GM12878 (cell line): ENCODE measurements around the gene CEP76. TPM values are rescaled to one million over a fixed set of nuclear protein-coding genes. Genes with fewer than 3 reads are reported as not detected.
A peak's percentile ranks its signal among the peaks of the same experiment; 100 is the strongest.

ENCODE experiments used
- ATAC-seq: fragments of 200-7000 bp; cut with Tn5 transposase; 3 replicates; pipeline ENCODE4 v1.9.1; 2020; ENCODE audit warnings: mild to moderate bottlenecking, moderate library complexity
- BruUV-seq: library from RNA; stranded (reverse); fragments of 400-500 nt; replicated peaks from 2 replicates; lab custom pipeline; 2021; lab: Mats Ljungman, UMichigan
- CTCF ChIA-PET: fragments of 300-600 bp; sonication (Branson Sonifier 250); formaldehyde crosslinking; extraction: SDS; loops from one replicate; lab custom pipeline; 2021; ENCODE audit warnings: inconsistent platforms; lab: Yijun Ruan, JAX
- POLR2A ChIA-PET: fragments of 350-600 bp; formaldehyde crosslinking; extraction: SDS; loops from one replicate; lab custom pipeline; 2021; ENCODE audit warnings: inconsistent platforms; lab: Charles Lee
- RAD21 ChIA-PET: fragments of 300-600 bp; sonication (Branson Sonifier 250); formaldehyde crosslinking; loops from one replicate; lab custom pipeline; 2023; ENCODE audit warnings: antibody characterized with exemption; ENCODE audit not compliant: unreplicated experiment; lab: Charles Lee
- SMC1A ChIA-PET: fragments of 300-600 bp; sonication (Branson Sonifier 250); formaldehyde crosslinking; loops from one replicate; lab custom pipeline; 2023; ENCODE audit not compliant: unreplicated experiment, uncharacterized antibody; lab: Charles Lee
- DNase-seq: peaks from one replicate; pipeline ENCODE4 v3.0.0-alpha.2; 2011; ENCODE audit warnings: low read depth, low spot score
- FAIRE-seq: peaks from 3 replicates; lab custom pipeline; 2011; peaks lifted over from hg19 to GRCh38; lab: Jason Lieb, UNC
- H2AFZ ChIP-seq: 2 replicates; pipeline ENCODE4 v1.6.0; 2011; ENCODE audit warnings: low read depth, low read length, control low read depth; ENCODE audit not compliant: control insufficient read depth
- H3K27ac ChIP-seq: 2 replicates; pipeline ENCODE4 v1.5.1; 2011; ENCODE audit warnings: control low read depth; ENCODE audit not compliant: control insufficient read depth, insufficient read depth
- H3K27me3 ChIP-seq, 2 experiments: replicated peaks in 1 of 2; 2 replicates each; pipeline versions ENCODE4 v1.6.0 to v1.6.1; 2011; ENCODE audit warnings: low read length in 1 of 2; ENCODE audit not compliant: control insufficient read depth in 2 of 2, insufficient read depth in 2 of 2
- H3K36me3 ChIP-seq, 2 experiments: 2 replicates each; pipeline ENCODE4 v1.5.1; 2011; ENCODE audit warnings: low read length in 1 of 2; ENCODE audit not compliant: control insufficient read depth in 2 of 2, insufficient read depth in 2 of 2
- H3K4me1 ChIP-seq: 2 replicates; pipeline ENCODE4 v1.6.1; 2011; ENCODE audit warnings: mild to moderate bottlenecking, low read length, moderate library complexity, mixed read lengths; ENCODE audit not compliant: control insufficient read depth, insufficient read depth
- H3K4me2 ChIP-seq: 2 replicates; pipeline ENCODE4 v1.6.0; 2011; ENCODE audit warnings: control low read depth; ENCODE audit not compliant: control insufficient read depth, insufficient read depth
- H3K4me3 ChIP-seq: fragments of 200-600 bp; sonication (generic); 2 replicates; pipeline ENCODE4 v1.5.1; 2016
- H3K79me2 ChIP-seq: 2 replicates; pipeline ENCODE4 v1.6.0; 2011; ENCODE audit warnings: low read length; ENCODE audit not compliant: control insufficient read depth, insufficient read depth
- H3K9ac ChIP-seq: 2 replicates; pipeline ENCODE4 v1.8.0; 2011; ENCODE audit warnings: low read length, control low read depth, mixed read lengths; ENCODE audit not compliant: control insufficient read depth, insufficient read depth
- H3K9me3 ChIP-seq: replicated peaks from 3 replicates; pipeline ENCODE4 v1.5.1; 2011; ENCODE audit warnings: mild to moderate bottlenecking, low read length; ENCODE audit not compliant: control insufficient read depth, insufficient read depth
- H4K20me1 ChIP-seq: 2 replicates; pipeline ENCODE4 v1.6.0; 2011; ENCODE audit not compliant: control insufficient read depth, insufficient read depth
- EGR1 ChIP-seq, 2 experiments: IDR thresholded peaks; 1 replicate in 1 of 2; 2 replicates in 1 of 2; pipeline ENCODE4 v1.6.1; 2011 to 2012; ENCODE audit warnings: low read depth in 2 of 2, low read length in 2 of 2, borderline replicate concordance in 1 of 2, mild to moderate bottlenecking in 1 of 2, moderate library complexity in 1 of 2
- SUPT20H ChIP-seq: IDR thresholded peaks from 2 replicates; pipeline ENCODE4 v1.6.1; 2011; ENCODE audit warnings: low read depth, mild to moderate bottlenecking, low read length, moderate library complexity, borderline replicate concordance; ENCODE audit not compliant: control insufficient read depth
- SUZ12 ChIP-seq: fragments of 200-600 bp; sonication (generic); IDR thresholded peaks from one replicate; pipeline ENCODE4 v1.6.1; 2018; ENCODE audit warnings: antibody characterized with exemption, mild to moderate bottlenecking; ENCODE audit not compliant: unreplicated experiment
- WRNIP1 ChIP-seq: IDR thresholded peaks from 2 replicates; pipeline ENCODE4 v1.6.1; 2011; ENCODE audit warnings: low read depth, low read length, improper control_type of control experiment, borderline replicate concordance
- ZNF687 ChIP-seq: fragments of 450-650 bp; IDR thresholded peaks from 2 replicates; pipeline ENCODE4 v1.6.1; 2017; ENCODE audit warnings: mild to moderate bottlenecking, moderate library complexity
- WGBS: methylation state at CpG from one replicate; pipeline ENCODE4 v1.1.6; 2016; ENCODE audit warnings: low lambda C conversion rate; ENCODE audit not compliant: insufficient replicate concordance, insufficient coverage; ENCODE audit errors: missing lambda C conversion rate; 5-methylcytosine and 5-hydroxymethylcytosine counted together
- in situ Hi-C: fragments of 300-500 bp; cut with MboI; formaldehyde crosslinking; loops from 9 replicates; pipeline ENCODE4 v1.14.3; 2018; ENCODE audit warnings: mixed read lengths
- intact Hi-C: fragments of 100-400 bp; cut with micrococcal nuclease; formaldehyde crosslinking; loops from one replicate; pipeline ENCODE4 v1.14.2; 2022; ENCODE audit not compliant: unreplicated experiment
- polyA plus RNA-seq, 11 experiments: library from polyadenylated mRNA; depleted of rRNA in 4 of 11; unstranded in 6 of 11; stranded (reverse) in 5 of 11; fragments of >200 nt; fragmentation: Nextera tagmentation in 4 of 11; fragmentation: Illumina TruSeq in 1 of 11; extraction: Ambion mirVana in 4 of 11; extraction: Trizol in 1 of 11; gene quantifications; 1 replicate in 1 of 11; 2 replicates in 10 of 11; pipeline versions ENCODE4 v1.2.1 to v1.2.3, GENCODE V29; 2011 to 2016; ENCODE audit warnings: inconsistent platforms in 2 of 11, missing spikeins in 2 of 11, low read depth in 1 of 11
- total RNA-seq, 4 experiments: library from RNA; depleted of rRNA in 3 of 4; stranded (reverse); fragments of >200 nt in 3 of 4; fragmentation: Illumina TruSeq in 1 of 4; extraction: Trizol in 1 of 4; gene quantifications; 2 replicates each; pipeline versions ENCODE4 v1.2.1 to v1.2.3, GENCODE V29; 2013 to 2021

The CEP76 gene
- total and polyA plus RNA-seq, 10 of the 15 experiments (the other 5 are each of a cell fraction or from before 2014, with no cell fraction given), result 3.9 to 14.9 (median 13.2) TPM

- ChIA-PET CTCF (no interaction called here), RAD21 (no interaction called here)
- FAIRE-seq (no peak), ATAC-seq (peak; percentile 48)
- BruUV-seq, result no TSS peak
- Histone ChIP-seq H4K20me1 (no peaks in the 10 kb centered on the region), H3K27ac (no peak overlapping the region), H3K9me3 (no peaks in the 10 kb centered on the region), H3K36me3 (no peaks in the 10 kb centered on the region), H3K9ac (no peak overlapping the region), H3K4me2 (peak overlapping the region; percentile 28), H3K79me2 (no peaks in the 10 kb centered on the region), H3K4me1 (no peaks in the 10 kb centered on the region), H3K4me3 (peak overlapping the region; percentile 53; the same call in 1 of the 2 replicates)
- WGBS, result under 1% methylated on average over 60 of the region's 89 CpGs
- no peak for TF ChIP-seq EGR1 (IDR thresholded peaks at IDR 0.05; ENCODE audit: borderline replicate concordance in 1 of 2, low read depth in 2 of 2, low read length in 2 of 2)
- no peak for TF ChIP-seq WRNIP1
- TF ChIP-seq SUPT20H, result no peak
- TF ChIP-seq ZNF687, result no peak
- TF ChIP-seq SUZ12, result peak; percentile 81
- TF ChIP-seq, all 136 proteins: peak for 1
- ChIA-PET SMC1A (no interaction called here), POLR2A (no interaction called here)
- peak overlapping the region; percentile 55 for H2AFZ ChIP-seq
- no peak for DNase-seq
- in situ Hi-C loops, result no loop called here
- peaks cover 0 to 2% of the 10 kb centered on the region in 2 experiments; a peak in 2 of 4 replicates for H3K27me3 ChIP-seq
- intact Hi-C loops, result loop anchor here (5.0 kb wide), 1 partner anchor 115 kb away; no protein-coding TSS in a partner anchor
These were observed 45.4 kb downstream of the CEP76 start for GRCh38 chr18:12656938-12657683.
